GM21723 (cell line): ENCODE results near the gene RGS3.
"Not testable (repeated sequence)": the region's sequence is repeated elsewhere in the genome, so short reads cannot be mapped to it uniquely, and the experiment has no call there.

Experiments used
- ATAC-seq: cut with Tn5 transposase; IDR thresholded peaks from one replicate; pipeline ENCODE4 v1.9.1; 2021; ENCODE audit warnings: mild to moderate bottlenecking, moderate library complexity; ENCODE audit not compliant: unreplicated experiment

The RGS3 gene

GRCh38 chr9:113463418-113464285 is at the start of gene RGS3:
Gene RGS3 (plus strand): TSS chr9:113463727. CDS start chr9:113463803, 76 bp downstream.
- no peak for ATAC-seq

GRCh38 chr9:113416149-113416721 is 47.3 kb upstream of the RGS3 start:
- peak; percentile 99 for ATAC-seq

- no peak for ATAC-seq
Observed at GRCh38 chr9:113417370-113417769, 46.2 kb upstream of the RGS3 start.

GRCh38 chr9:113421726-113422125 is 41.8 kb upstream of the RGS3 start:
- no peak for ATAC-seq

- ATAC-seq, result no peak
Observed at GRCh38 chr9:113425072-113425471, 38.5 kb upstream of the RGS3 start.

- no peak for ATAC-seq
Observed at GRCh38 chr9:113426701-113427100, 36.8 kb upstream of the RGS3 start.

- no peak for ATAC-seq
Observed at GRCh38 chr9:113427629-113428028, 35.9 kb upstream of the RGS3 start.

- ATAC-seq, result no peak
Observed at GRCh38 chr9:113428062-113428615, 35.4 kb upstream of the RGS3 start.

- ATAC-seq, result no peak
Observed at GRCh38 chr9:113431191-113431590, 32.3 kb upstream of the RGS3 start.

- no peak for ATAC-seq
Observed at GRCh38 chr9:113436728-113437515, 26.6 kb upstream of the RGS3 start.

- ATAC-seq, result not testable (repeated sequence)
Observed at GRCh38 chr9:113437716-113438115, 25.8 kb upstream of the RGS3 start.

- no peak for ATAC-seq
Observed at GRCh38 chr9:113444736-113445135, 18.8 kb upstream of the RGS3 start.

GRCh38 chr9:113446323-113446740 is 17.2 kb upstream of the RGS3 start:
- no peak for ATAC-seq

- ATAC-seq, result no peak
Observed at GRCh38 chr9:113449376-113449775, 14.2 kb upstream of the RGS3 start.

- ATAC-seq, result no peak
Observed at GRCh38 chr9:113452113-113452605, 11.4 kb upstream of the RGS3 start.

- no peak for ATAC-seq
Observed at GRCh38 chr9:113454914-113455761, 8.4 kb upstream of the RGS3 start.

- no peak for ATAC-seq
Observed at GRCh38 chr9:113456235-113456634, 7.3 kb upstream of the RGS3 start.

- no peak for ATAC-seq
Observed at GRCh38 chr9:113461285-113461684, 2.2 kb upstream of the RGS3 start.

- no peak for ATAC-seq
Observed at GRCh38 chr9:113461943-113462342, 1.6 kb upstream of the RGS3 start.

- ATAC-seq, result no peak
Observed at GRCh38 chr9:113462781-113463286, 693 bp upstream of the RGS3 start.
